COLO668 (cell line): Measurements from ENCODE around the gene TCF7L2.

ENCODE experiments used
- DNase-seq: peaks from one replicate; lab custom pipeline; 2025; ENCODE audit not compliant: unreplicated experiment; lab: John Stamatoyannopoulos, UW

The TCF7L2 gene

GRCh38 chr10:113115556-113115955 lies 165.5 kb downstream of the TCF7L2 start:
- no peak for DNase-seq

- no peak for DNase-seq
Observed at GRCh38 chr10:113118882-113119281, 168.8 kb downstream of the TCF7L2 start.

- no peak for DNase-seq
Observed at GRCh38 chr10:113119801-113120200, 169.8 kb downstream of the TCF7L2 start.

GRCh38 chr10:113121153-113121552 lies 171.1 kb downstream of the TCF7L2 start:
- no peak for DNase-seq

- no peak for DNase-seq
Observed at GRCh38 chr10:113122947-113123346, 172.9 kb downstream of the TCF7L2 start.

GRCh38 chr10:113124724-113125123 lies 174.7 kb downstream of the TCF7L2 start:
- DNase-seq, result no peak

- DNase-seq, result no peak
Observed at GRCh38 chr10:113125612-113126011, 175.6 kb downstream of the TCF7L2 start.

GRCh38 chr10:113126229-113127201 lies 176.5 kb downstream of the TCF7L2 start:
- DNase-seq, result peak; percentile 83

GRCh38 chr10:113127261-113127900 lies 177.3 kb downstream of the TCF7L2 start:
- DNase-seq, result no peak

GRCh38 chr10:113127901-113128283 lies 177.8 kb downstream of the TCF7L2 start:
- no peak for DNase-seq

GRCh38 chr10:113128450-113129070 lies 178.5 kb downstream of the TCF7L2 start:
- no peak for DNase-seq

- DNase-seq, result no peak
Observed at GRCh38 chr10:113129117-113129516, 179.1 kb downstream of the TCF7L2 start.

GRCh38 chr10:113130014-113130641 lies 180.1 kb downstream of the TCF7L2 start:
- DNase-seq, result no peak

GRCh38 chr10:113131613-113132261 lies 181.7 kb downstream of the TCF7L2 start:
- DNase-seq, result no peak

GRCh38 chr10:113132591-113133121 lies 182.6 kb downstream of the TCF7L2 start:
- no peak for DNase-seq

GRCh38 chr10:113133497-113134115 lies 183.6 kb downstream of the TCF7L2 start:
- no peak for DNase-seq

GRCh38 chr10:113135025-113135424 lies 185.0 kb downstream of the TCF7L2 start:
- no peak for DNase-seq

GRCh38 chr10:113137941-113138685 lies 188.1 kb downstream of the TCF7L2 start:
- no peak for DNase-seq

- no peak for DNase-seq
Observed at GRCh38 chr10:113138937-113139585, 189.0 kb downstream of the TCF7L2 start.
